ENCODE measurements around the gene NXPH1. TPM values are rescaled to one million over a fixed set of nuclear protein-coding genes. Genes with fewer than 3 reads are reported as not detected.

Gene NXPH1
- total RNA-seq, 4 donors from 2014 or later, result not detected

GRCh38 chr7:8625612-8626011 lies 192.2 kb downstream of the NXPH1 start:
- TF ChIP-seq POLR2A (IDR thresholded peaks at IDR 0.05) (no peak), CTCF (IDR thresholded peaks at IDR 0.05 in 4 of 5, conservative IDR thresholded peaks at IDR 0.05 in 1 of 5) (no peak)
- H3K27me3 ChIP-seq, result no peaks in the 10 kb centered on the region
- in situ Hi-C loops (cut with MboI; ENCODE audit: low sequenced_read_pairs in 4 of 4) (no loop called here), intact Hi-C loops (cut with DNase I; ENCODE audit: low total_unique reads) (no loop called here)
- H3K9me3 ChIP-seq, result no peaks in the 10 kb centered on the region
- H3K36me3 ChIP-seq, result no peaks in the 10 kb centered on the region
- DNase-seq (no peak), ATAC-seq (no peak)
- H3K4me1 ChIP-seq, result no peaks in the 10 kb centered on the region
- no peak overlapping the region for H3K27ac ChIP-seq
- H3K4me3 ChIP-seq, result no peak overlapping the region

DNA sequence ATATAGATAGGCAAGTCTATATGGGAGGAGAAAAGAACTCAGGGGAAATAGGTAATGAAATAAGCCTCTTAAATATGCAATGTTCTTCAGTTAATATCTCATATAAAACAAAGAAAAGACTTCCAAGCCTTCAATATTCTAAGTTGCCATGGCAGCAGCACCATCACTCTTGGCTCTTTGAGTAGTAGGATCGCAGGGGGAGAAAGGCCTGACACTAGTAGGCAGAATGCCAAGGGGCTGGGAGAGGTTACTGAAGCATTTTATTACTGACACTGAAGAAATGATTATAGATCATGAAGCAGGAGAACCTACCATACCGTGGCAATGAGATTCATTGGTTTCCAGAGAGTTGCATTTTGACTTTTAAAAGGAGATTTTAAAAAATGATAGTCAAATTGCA lies 193.9 kb downstream of the NXPH1 start:
- no peak for ATAC-seq
- no peaks in the 10 kb centered on the region for H3K36me3 ChIP-seq
- no peak for DNase-seq
- H3K4me3 ChIP-seq, result no peak overlapping the region
- in situ Hi-C loops (cut with MboI; ENCODE audit: low sequenced_read_pairs in 4 of 4), result no loop called here
- H3K27me3 ChIP-seq, result no peaks in the 10 kb centered on the region
- no peaks in the 10 kb centered on the region for H3K9me3 ChIP-seq
- H3K27ac ChIP-seq, result no peak overlapping the region
- H3K4me1 ChIP-seq, result no peaks in the 10 kb centered on the region
- intact Hi-C loops (cut with DNase I; ENCODE audit: low total_unique reads), result no loop called here
- no peak for TF ChIP-seq CTCF (IDR thresholded peaks at IDR 0.05 in 4 of 5, conservative IDR thresholded peaks at IDR 0.05 in 1 of 5)
- TF ChIP-seq POLR2A (IDR thresholded peaks at IDR 0.05), result no peak

DNA sequence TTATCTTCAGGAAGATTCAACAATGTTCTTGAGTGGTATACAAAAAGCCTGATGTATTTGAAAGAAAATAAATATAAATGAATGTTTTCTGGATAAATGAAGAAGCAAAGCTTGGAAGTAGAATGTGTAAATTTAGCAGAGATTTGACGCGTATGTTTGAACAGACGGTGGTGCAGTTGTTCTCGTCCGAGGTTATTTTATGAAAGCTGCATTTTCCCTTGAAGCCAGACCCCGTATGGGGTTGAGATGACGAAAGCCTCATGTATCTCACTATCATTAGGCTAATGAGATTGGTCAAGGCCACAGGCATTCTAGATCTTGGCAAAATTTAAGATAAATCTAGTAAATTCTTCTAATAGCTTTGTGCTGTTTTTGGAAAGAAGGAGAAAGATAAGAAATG lies 195.2 kb downstream of the NXPH1 start:
- H3K4me3 ChIP-seq, result no peak overlapping the region
- intact Hi-C loops (cut with DNase I; ENCODE audit: low total_unique reads) (no loop called here), in situ Hi-C loops (cut with MboI; ENCODE audit: low sequenced_read_pairs in 4 of 4) (no loop called here)
- no peaks in the 10 kb centered on the region for H3K27me3 ChIP-seq
- TF ChIP-seq CTCF (IDR thresholded peaks at IDR 0.05 in 4 of 5, conservative IDR thresholded peaks at IDR 0.05 in 1 of 5), result no peak
- no peak for TF ChIP-seq POLR2A (IDR thresholded peaks at IDR 0.05)
- ATAC-seq, result no peak
- H3K36me3 ChIP-seq, result no peaks in the 10 kb centered on the region
- H3K9me3 ChIP-seq, result no peaks in the 10 kb centered on the region
- no peak overlapping the region for H3K27ac ChIP-seq
- no peak for DNase-seq
- H3K4me1 ChIP-seq, result no peaks in the 10 kb centered on the region

DNA sequence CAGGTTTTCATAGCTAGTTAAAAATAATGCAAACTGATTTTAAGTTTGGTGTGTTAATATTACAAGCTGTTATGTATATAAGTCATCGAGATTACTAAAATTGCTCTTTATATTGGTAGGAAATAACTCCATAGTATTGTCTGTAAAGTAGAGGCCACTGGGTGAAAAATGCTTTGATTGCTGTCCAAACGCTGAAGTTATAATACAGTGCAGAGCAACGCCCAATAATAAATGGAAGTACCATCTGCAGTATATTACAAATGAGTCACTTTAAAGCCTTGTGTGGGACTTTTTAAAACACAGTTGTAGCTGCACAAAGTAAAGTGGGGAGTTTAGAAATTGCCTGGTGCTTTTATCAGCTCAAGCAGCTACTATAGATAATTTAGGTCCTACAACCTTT lies 196.1 kb downstream of the NXPH1 start:
- no peak for ATAC-seq
- intact Hi-C loops (cut with DNase I; ENCODE audit: low total_unique reads) (no loop called here), in situ Hi-C loops (cut with MboI; ENCODE audit: low sequenced_read_pairs in 4 of 4) (no loop called here)
- TF ChIP-seq POLR2A (IDR thresholded peaks at IDR 0.05) (no peak), CTCF (IDR thresholded peaks at IDR 0.05 in 4 of 5, conservative IDR thresholded peaks at IDR 0.05 in 1 of 5) (no peak)
- no peaks in the 10 kb centered on the region for H3K4me1 ChIP-seq
- H3K27ac ChIP-seq, result no peak overlapping the region
- no peak overlapping the region for H3K4me3 ChIP-seq
- H3K9me3 ChIP-seq, result no peaks in the 10 kb centered on the region
- H3K27me3 ChIP-seq, result no peaks in the 10 kb centered on the region
- DNase-seq, result no peak
- no peaks in the 10 kb centered on the region for H3K36me3 ChIP-seq

DNA sequence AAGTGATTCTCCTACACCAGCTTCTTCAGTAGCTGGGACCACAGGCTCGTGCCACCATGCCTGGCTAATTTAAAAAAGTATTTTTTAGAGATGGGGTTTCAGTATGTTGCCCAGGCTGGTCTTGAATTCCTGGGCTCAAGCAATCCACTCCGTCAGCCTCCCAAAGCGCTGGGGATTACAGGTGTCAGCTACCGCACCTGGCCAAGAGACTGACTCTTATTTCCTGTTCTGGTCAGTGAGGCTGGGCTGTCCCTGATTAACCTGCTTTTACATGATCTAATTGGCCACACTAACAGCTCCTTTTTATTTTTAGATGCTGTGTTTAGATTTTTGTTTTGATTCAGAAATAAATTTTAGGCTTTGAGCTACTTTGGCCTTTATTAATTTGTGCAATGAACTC lies 203.9 kb downstream of the NXPH1 start:
- Histone ChIP-seq H3K36me3 (no peaks in the 10 kb centered on the region), H3K27me3 (no peaks in the 10 kb centered on the region), H3K9me3 (no peaks in the 10 kb centered on the region), H3K27ac (no peak overlapping the region), H3K4me1 (no peaks in the 10 kb centered on the region), H3K4me3 (no peak overlapping the region)
- TF ChIP-seq POLR2A (IDR thresholded peaks at IDR 0.05) (no peak), CTCF (IDR thresholded peaks at IDR 0.05 in 4 of 5, conservative IDR thresholded peaks at IDR 0.05 in 1 of 5) (no peak)
- intact Hi-C loops (cut with DNase I; ENCODE audit: low total_unique reads), result no loop called here
- DNase-seq (no peak), ATAC-seq (no peak)
- in situ Hi-C loops (cut with MboI; ENCODE audit: low sequenced_read_pairs in 4 of 4), result no loop called here
